K562 (cell line): ENCODE data around the gene RESP18. TPM values are rescaled to one million over a fixed set of nuclear protein-coding genes. Genes with fewer than 3 reads are reported as not detected.

Experiments
- ATAC-seq: fragments of 200-7000 bp; cut with Tn5 transposase; 3 replicates; pipeline ENCODE4 v1.9.1; 2020; ENCODE audit warnings: moderate library complexity
- BruUV-seq: library from RNA; stranded (reverse); fragments of 400-500 nt; replicated peaks from 2 replicates; lab custom pipeline; 2021; lab: Mats Ljungman, UMichigan
- CTCF ChIA-PET: fragments of 300-600 bp; formaldehyde crosslinking; extraction: SDS; loops from one replicate; lab custom pipeline; 2021; ENCODE audit warnings: low intra/inter-chr PET ratio; lab: Yijun Ruan, JAX
- POLR2A ChIA-PET: fragments of 300-600, 350-650 bp; sonication (Branson Sonifier 250); formaldehyde crosslinking; extraction: SDS; loops from one replicate; lab custom pipeline; 2021; ENCODE audit warnings: antibody characterized with exemption, inconsistent platforms; lab: Yijun Ruan, JAX
- DNase-seq, 4 experiments: peaks; one replicate each; pipeline versions ENCODE4 v3.0.0 to v3.0.0-alpha.2; 2011 to 2018; ENCODE audit warnings: low spot score in 3 of 4, mixed read lengths in 3 of 4; ENCODE audit errors: extremely low read depth in 1 of 4
- FAIRE-seq: peaks from 2 replicates; lab custom pipeline; 2011; peaks lifted over from hg19 to GRCh38; lab: Jason Lieb, UNC
- H2AFZ ChIP-seq: 2 replicates; pipeline ENCODE4 v1.6.0; 2011; ENCODE audit warnings: low read depth, low read length, control low read depth, inconsistent platforms
- H3K27ac ChIP-seq: fragments of 200-600 bp; 3 replicates; pipeline ENCODE4 v1.8.0; 2011; ENCODE audit warnings: low read depth, mild to moderate bottlenecking, control low read depth, inconsistent platforms, low read length, moderate library complexity, mixed read lengths; ENCODE audit errors: extremely low read depth
- H3K27me3 ChIP-seq, 2 experiments: fragments of 300-600 bp in 1 of 2; 2 replicates in 1 of 2; 3 replicates in 1 of 2; pipeline versions ENCODE4 v1.6.0 to v1.8.0; 2011; ENCODE audit warnings: inconsistent platforms in 2 of 2, low read length in 2 of 2, mild to moderate bottlenecking in 1 of 2, mixed read lengths in 1 of 2, moderate library complexity in 1 of 2; ENCODE audit not compliant: control insufficient read depth in 2 of 2, insufficient read depth in 2 of 2
- H3K36me3 ChIP-seq: fragments of 300-600 bp; 3 replicates; pipeline ENCODE4 v1.8.0; 2011; ENCODE audit warnings: mild to moderate bottlenecking, low read length, inconsistent platforms; ENCODE audit not compliant: control insufficient read depth, insufficient read depth
- H3K4me1 ChIP-seq, 2 experiments: fragments of 200-600 bp in 1 of 2; replicated peaks in 1 of 2; 2 replicates in 1 of 2; 3 replicates in 1 of 2; pipeline versions ENCODE4 v1.5.1 to v1.8.0; 2011; ENCODE audit warnings: inconsistent platforms in 2 of 2, low read length in 2 of 2, mild to moderate bottlenecking in 1 of 2, mixed read lengths in 1 of 2, moderate library complexity in 1 of 2; ENCODE audit not compliant: control insufficient read depth in 2 of 2, insufficient read depth in 2 of 2
- H3K4me2 ChIP-seq: 2 replicates; pipeline ENCODE4 v1.6.1; 2011; ENCODE audit warnings: low read length, control low read depth, inconsistent platforms, mixed read lengths; ENCODE audit not compliant: insufficient read depth
- H3K4me3 ChIP-seq: fragments of 200-600 bp; sonication (generic), shearing (Covaris generic); 2 replicates; pipeline ENCODE4 v1.5.1; 2016; ENCODE audit warnings: control low read depth, inconsistent platforms
- H3K79me2 ChIP-seq: fragments of 200-600 bp; 3 replicates; pipeline ENCODE4 v1.8.0; 2011; ENCODE audit warnings: low read length, inconsistent platforms; ENCODE audit not compliant: control insufficient read depth, insufficient read depth
- H3K9ac ChIP-seq, 2 experiments: 2 replicates each; pipeline versions ENCODE4 v1.6.0 to v1.6.1; 2011; ENCODE audit warnings: low read depth in 2 of 2, low read length in 2 of 2, control low read depth in 1 of 2, inconsistent platforms in 1 of 2, mild to moderate bottlenecking in 1 of 2, mixed read lengths in 1 of 2; ENCODE audit not compliant: insufficient read depth in 1 of 2
- H3K9me1 ChIP-seq: one replicate; pipeline ENCODE4 v1.6.0; 2011; ENCODE audit warnings: inconsistent platforms, mild to moderate bottlenecking, low read length, moderate library complexity; ENCODE audit not compliant: control insufficient read depth, insufficient read depth
- H3K9me3 ChIP-seq: replicated peaks from 2 replicates; pipeline ENCODE4 v1.5.1; 2011; ENCODE audit warnings: low read depth, low read length, inconsistent platforms; ENCODE audit not compliant: control insufficient read depth, insufficient read depth
- H4K20me1 ChIP-seq: replicated peaks from 2 replicates; pipeline ENCODE4 v1.6.1; 2011; ENCODE audit warnings: low read length, inconsistent platforms, mixed read lengths; ENCODE audit not compliant: control insufficient read depth, insufficient read depth
- ATF3 ChIP-seq, 2 experiments: fragments of 450-650 bp in 1 of 2; sonication (generic) in 1 of 2; formaldehyde crosslinking in 1 of 2; IDR thresholded peaks in 1 of 2; conservative IDR thresholded peaks in 1 of 2; 2 replicates each; pipeline versions ENCODE4 v1.6.1 to v1.8.1; 2016 to 2023; ENCODE audit warnings: mild to moderate bottlenecking in 2 of 2, moderate library complexity in 2 of 2, inconsistent platforms in 1 of 2, missing genetic modification reagents in 1 of 2
- ETV1 ChIP-seq: fragments of 450-650 bp; conservative IDR thresholded peaks from 2 replicates; pipeline ENCODE4 v1.6.1; 2016; ENCODE audit warnings: missing genetic modification characterization, control low read depth, low read depth, missing compliant biosample characterization
- LCOR ChIP-seq: sonication (generic); formaldehyde crosslinking; IDR thresholded peaks from 2 replicates; pipeline ENCODE4 v1.8.0; 2022; ENCODE audit warnings: mild to moderate bottlenecking, missing genetic modification reagents
- NCOA1 ChIP-seq: fragments of 450-650 bp; IDR thresholded peaks from 2 replicates; pipeline ENCODE4 v1.6.1; 2016; ENCODE audit warnings: low read depth
- WGBS: fragments of 100-300 bp; shearing (Covaris generic); methylation state at CpG from one replicate; pipeline ENCODE4 v1.1.6; 2016; ENCODE audit warnings: low coverage, mixed read lengths; ENCODE audit not compliant: insufficient coverage; ENCODE audit errors: missing lambda C conversion rate; 5-methylcytosine and 5-hydroxymethylcytosine counted together
- in situ Hi-C: fragments of 300-500 bp; cut with MboI; formaldehyde crosslinking; loops from 4 replicates; pipeline ENCODE4 v1.15.0; 2018; ENCODE audit warnings: inconsistent platforms, mixed read lengths
- intact Hi-C: fragments of 100-400 bp; cut with micrococcal nuclease; formaldehyde crosslinking; loops from 2 replicates; pipeline ENCODE4 v1.14.2; 2022
- polyA plus RNA-seq, 8 experiments: library from polyadenylated mRNA; depleted of rRNA in 4 of 8; stranded (reverse) in 5 of 8; unstranded in 3 of 8; fragments of >200 nt; fragmentation: Nextera tagmentation in 2 of 8; fragmentation: Illumina TruSeq in 1 of 8; extraction: Ambion mirVana in 2 of 8; extraction: Trizol in 1 of 8; gene quantifications; 2 replicates each; pipeline versions ENCODE4 v1.2.1 to v1.2.3, GENCODE V29; 2011 to 2014; ENCODE audit warnings: inconsistent platforms in 1 of 8, missing spikeins in 1 of 8
- total RNA-seq, 7 experiments: library from RNA; depleted of rRNA in 6 of 7; stranded (reverse); fragments of >200 nt in 6 of 7; fragmentation: Illumina TruSeq in 2 of 7; extraction: Trizol in 2 of 7; gene quantifications; 2 replicates each; pipeline versions ENCODE4 v1.2.1 to v1.2.3, GENCODE V29; 2011 to 2021; ENCODE audit warnings: low replicate concordance in 1 of 7

The RESP18 gene
- total and polyA plus RNA-seq, 9 of the 15 experiments (the other 6 are each of a cell fraction or from before 2014, with no cell fraction given), result not detected

- CTCF ChIA-PET, result no interaction called here
- DNase-seq (no peak), FAIRE-seq (no peak), ATAC-seq (no peak)
- Histone ChIP-seq H4K20me1 (no peaks in the 10 kb centered on the region), H3K4me2 (no peak overlapping the region), H3K9ac (no peak overlapping the region), H3K36me3 (peaks cover 49% of the 10 kb centered on the region; the same call in 2 of the 3 replicates), H2AFZ (no peak overlapping the region), H3K4me1 (peaks cover 0 to 10% of the 10 kb centered on the region in 2 experiments; a peak in 3 of 5 replicates), H3K9me1 (no peaks in the 10 kb centered on the region), H3K27ac (no peak overlapping the region), H3K27me3 (no peaks in the 10 kb centered on the region), H3K9me3 (no peaks in the 10 kb centered on the region), H3K4me3 (no peak overlapping the region), H3K79me2 (no peaks in the 10 kb centered on the region)
- no peak for TF ChIP-seq LCOR (CRISPR knock-in tag)
- TF ChIP-seq ETV1 (tag), result no peak
- no peak for TF ChIP-seq NCOA1
- peak; percentile 34; the same call in 1 of the 2 replicates for TF ChIP-seq ATF3 (IDR thresholded peaks at IDR 0.05)
- no peak for TF ChIP-seq ATF3 (CRISPR knock-in tag; conservative IDR thresholded peaks at IDR 0.05)
- in situ Hi-C loops, result no loop called here
- 87% methylated on average over 13 of the region's 13 CpGs for WGBS
- intact Hi-C loops, result no loop called here
- no TSS peak for BruUV-seq
- POLR2A ChIA-PET, result interaction anchor here (0.6 to 2.5 kb wide), 3 partner anchors 9 to 105 kb away, joined by 5 to 9 read pairs (median 6); partner anchors contain the start of gene DNPEP
Measured at GRCh38 chr2:219378163-219378851, 45.8 kb upstream of the RESP18 start.
